NCI-H446 (cell line): ENCODE results near the gene FGFR2.
A peak's percentile ranks its signal among the peaks of the same experiment; 100 is the strongest.

ENCODE experiments used
- DNase-seq, 2 experiments: peaks; one replicate each; lab custom pipeline; 2025; lab: John Stamatoyannopoulos, UW

The FGFR2 gene

GRCh38 chr10:121452581-121452980, 145.7 kb downstream of the FGFR2 start:
- no peak for DNase-seq

DNA sequence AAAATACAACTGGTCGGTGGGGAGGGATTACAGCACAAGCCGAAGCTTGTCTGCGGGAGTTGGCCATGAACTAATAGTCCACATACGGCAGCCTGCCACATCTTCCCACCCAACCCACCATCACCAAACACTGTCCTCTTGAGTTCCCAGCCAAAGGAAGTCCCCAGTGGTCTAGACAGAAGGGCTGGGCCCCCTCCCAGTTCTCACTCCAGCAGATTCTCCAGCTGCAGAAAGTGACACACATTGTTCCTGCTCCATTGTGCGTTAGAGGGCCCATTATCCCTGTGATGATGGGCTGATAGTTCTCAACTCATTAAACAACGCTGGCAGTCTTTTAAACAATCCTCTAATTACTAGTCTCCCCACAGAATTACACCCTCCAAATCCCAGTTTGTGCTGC, 148.0 kb downstream of the FGFR2 start:
- DNase-seq: peak in 1 of 2 experiments; percentile 18

DNA sequence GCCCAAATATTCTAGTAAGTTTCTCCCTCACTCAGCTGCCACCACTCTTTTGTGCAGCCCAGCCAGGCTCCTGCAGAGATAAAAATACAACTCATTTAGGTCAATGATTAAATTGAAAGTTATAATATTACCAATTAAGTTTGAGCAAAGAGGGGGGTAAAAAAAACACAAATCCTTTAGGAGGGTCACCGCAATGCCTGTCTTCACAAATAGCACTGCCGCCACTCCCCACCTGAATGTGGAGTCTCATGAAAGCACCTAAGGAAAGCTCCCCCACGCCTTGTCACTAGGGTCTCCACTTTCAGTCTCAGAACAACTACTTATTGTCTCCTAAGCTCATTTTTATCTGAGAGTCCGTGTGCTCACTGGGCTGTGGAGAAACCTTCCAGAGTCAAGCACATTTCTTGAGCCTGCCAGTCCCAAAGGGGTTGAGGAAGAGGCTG, 148.7 kb downstream of the FGFR2 start:
- no peak for DNase-seq

- no peak for DNase-seq
Observed at GRCh38 chr10:121448766-121449421, 149.3 kb downstream of the FGFR2 start.

DNA sequence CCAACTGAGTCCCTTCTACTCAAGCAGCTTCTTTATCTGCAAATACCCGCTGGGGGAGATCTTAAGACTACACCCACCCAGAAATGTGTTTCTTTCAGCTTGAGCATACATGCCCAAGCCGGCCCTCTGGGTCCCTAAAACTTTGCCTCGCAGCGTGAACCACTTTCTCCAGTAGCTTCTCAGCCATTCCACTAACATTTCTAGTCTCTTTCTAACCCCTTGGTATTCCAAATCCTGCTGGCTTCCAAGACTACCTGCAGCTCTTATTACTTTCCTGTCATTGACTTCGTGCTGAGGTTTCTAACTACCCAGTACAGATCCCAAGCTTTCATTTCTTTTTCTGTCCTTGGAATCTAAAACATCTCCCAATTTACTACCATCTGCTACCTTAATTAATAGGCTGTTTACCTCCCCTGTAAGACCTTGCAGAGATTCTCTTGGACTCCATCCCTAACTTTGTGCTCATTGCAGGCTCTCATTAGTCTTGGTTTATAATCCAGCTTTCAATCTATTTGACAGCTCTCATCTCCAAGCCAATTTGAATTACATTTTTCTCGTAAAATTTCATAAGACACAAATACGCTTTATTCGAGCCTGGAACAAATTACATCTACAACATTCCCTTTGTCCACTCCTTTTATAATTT, 153.6 kb downstream of the FGFR2 start:
- peak; percentile 30 to 72 for DNase-seq

GRCh38 chr10:121442086-121442935, 155.9 kb downstream of the FGFR2 start:
- DNase-seq: peak; percentile 32

- DNase-seq: no peak
Observed at GRCh38 chr10:121440461-121440860, 157.8 kb downstream of the FGFR2 start.

DNA sequence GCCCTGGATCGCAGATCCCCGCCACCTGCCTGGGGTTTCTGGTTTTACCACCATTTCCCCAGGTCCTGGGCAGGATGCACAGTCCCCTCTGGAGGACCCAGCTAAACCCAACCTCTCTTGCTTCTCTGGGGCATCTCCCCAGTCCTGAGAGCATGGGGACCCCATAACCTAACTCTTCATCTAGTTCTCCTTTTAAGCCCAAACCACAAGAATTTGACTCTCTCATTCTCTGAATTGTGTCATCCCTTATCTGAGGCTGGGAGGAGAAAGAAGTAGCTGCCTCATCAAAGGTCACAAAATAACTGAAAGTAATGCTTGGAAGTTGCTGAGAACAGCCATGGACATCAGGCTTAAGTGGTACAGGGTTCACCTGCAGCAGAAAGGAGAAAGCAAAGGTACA, 159.9 kb downstream of the FGFR2 start:
- DNase-seq: no peak

GRCh38 chr10:121437596-121437995, 160.6 kb downstream of the FGFR2 start:
- DNase-seq: peak in 1 of 2 experiments; percentile 56

GRCh38 chr10:121436630-121437341, 161.5 kb downstream of the FGFR2 start:
- no peak for DNase-seq

- DNase-seq: no peak
Observed at GRCh38 chr10:121436281-121436629, 162.0 kb downstream of the FGFR2 start.

DNA sequence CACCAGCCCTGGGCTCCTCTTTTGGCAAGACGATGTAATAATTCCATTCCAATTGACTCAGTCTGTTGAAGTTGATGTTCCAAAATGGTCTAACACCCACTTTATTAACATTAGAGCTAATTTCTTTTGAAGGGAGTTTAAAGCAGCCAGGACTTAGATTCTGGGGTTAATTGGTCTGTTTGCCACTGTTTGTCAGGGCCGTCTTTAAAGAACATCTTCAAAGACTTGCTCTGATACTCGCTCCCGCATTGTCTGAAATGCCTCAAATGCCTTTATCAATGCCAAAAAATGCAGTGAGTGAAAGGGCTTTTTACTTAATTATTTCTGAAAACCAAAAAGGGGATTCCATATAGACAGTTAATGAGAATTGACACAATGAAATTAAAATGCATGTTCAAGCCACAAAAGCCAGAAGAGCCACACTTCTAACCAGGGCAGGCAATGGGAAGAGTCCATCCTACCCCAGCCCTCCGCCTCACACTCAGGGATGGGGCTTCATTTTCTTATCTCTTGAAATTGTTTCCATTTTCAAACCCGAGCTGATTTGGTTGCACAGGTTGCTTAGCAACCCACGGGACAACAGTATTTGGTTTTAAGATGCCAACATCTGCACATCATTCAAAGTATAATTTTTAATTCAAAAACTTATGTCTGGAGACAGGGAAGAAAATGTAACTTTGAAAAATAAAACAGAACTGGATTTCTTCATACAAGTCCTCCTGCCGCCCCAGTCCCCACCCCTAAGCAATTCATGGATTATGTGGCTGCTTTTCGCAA, 163.0 kb downstream of the FGFR2 start:
- DNase-seq: no peak

DNA sequence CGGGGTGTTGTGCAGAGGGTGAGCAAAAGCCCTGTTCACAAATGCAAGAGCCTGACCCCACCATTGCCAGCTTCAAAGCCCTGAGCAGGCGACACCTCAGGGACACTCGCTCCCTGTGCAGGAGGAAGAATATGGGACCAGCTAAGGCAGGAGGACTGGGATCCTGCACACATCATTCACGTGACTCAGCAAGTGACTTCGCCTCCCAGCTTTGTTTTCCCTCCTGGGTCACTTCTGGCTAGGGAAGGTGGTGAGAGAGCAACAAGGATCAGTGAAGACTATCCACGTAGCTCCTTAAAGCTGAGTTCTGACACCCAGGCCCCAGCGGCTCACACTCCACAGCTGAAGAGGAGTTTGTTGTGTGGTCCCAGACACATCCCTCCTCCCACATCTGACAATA, 164.3 kb downstream of the FGFR2 start:
- no peak for DNase-seq

DNA sequence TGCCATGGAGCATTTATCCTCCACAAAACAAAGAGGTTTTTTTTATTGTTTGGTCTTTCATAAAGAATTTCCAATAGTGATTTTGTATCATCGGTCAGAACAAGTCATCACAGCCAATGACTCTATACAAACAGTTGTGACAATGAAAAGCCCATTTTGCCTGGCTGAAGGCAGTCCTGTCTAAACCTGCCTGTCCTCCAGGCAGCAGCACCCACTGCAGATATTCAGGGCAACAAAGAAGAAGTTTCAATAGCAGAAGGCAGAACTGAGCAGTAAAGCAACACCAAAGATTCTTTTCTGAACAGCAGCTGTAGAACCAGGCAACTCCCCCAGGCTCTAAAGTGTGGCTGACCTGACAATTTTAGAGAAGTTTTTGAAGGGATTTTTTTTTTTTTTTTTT, 169.4 kb downstream of the FGFR2 start:
- DNase-seq: no peak
